ENCODE results near the gene TCF19. TPM values are rescaled to one million over a fixed set of nuclear protein-coding genes. Genes with fewer than 3 reads are reported as not detected.
A peak's percentile ranks its signal among the peaks of the same experiment; 100 is the strongest.

The TCF19 gene
- total RNA-seq, 1 experiment from 2014 or later, result 39.1 TPM

DNA sequence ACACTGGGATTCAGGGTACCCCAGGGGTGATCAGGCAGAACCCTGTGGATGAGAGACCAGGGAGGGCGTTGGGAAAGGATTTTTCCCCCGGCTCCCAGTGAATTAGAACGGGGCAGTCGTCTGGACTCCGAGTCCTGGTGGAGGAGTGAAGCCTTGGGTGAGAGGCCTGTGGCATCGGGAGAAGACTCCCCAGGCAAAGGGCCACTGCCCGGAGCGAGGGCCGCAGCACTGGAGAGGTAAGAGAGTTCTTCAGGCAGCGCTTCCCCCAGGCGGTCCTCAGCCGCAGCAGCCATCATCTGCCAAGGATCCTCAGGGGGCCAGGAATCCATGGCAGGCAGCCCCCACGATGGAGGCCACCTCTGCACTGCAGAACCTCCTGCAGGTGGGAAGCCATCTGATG, 46.7 kb upstream of the TCF19 start:
- intact Hi-C loops (cut with micrococcal nuclease; ENCODE audit: unreplicated experiment), result no loop called here
- BruUV-seq (replicated peaks), result no TSS peak
- ChIA-PET POLR2A (ENCODE audit: low non-redundant PET) (interaction anchor here (0.6 kb wide), 1 partner anchor 18 kb away, joined by 3 read pairs; no protein-coding TSS in a partner anchor), CTCF (no interaction called here)
- Histone ChIP-seq H3K4me3 (ENCODE audit: low read depth, low read length, poor library complexity, severe bottlenecking) (no peak overlapping the region), H3K27ac (ENCODE audit: low read depth, low read length, poor library complexity, severe bottlenecking) (no peak overlapping the region), H3K4me1 (ENCODE audit: insufficient read depth, low read length, poor library complexity, severe bottlenecking) (peaks cover 6% of the 10 kb centered on the region), H3K36me3 (ENCODE audit: insufficient read depth, low read length, poor library complexity, severe bottlenecking) (no peaks in the 10 kb centered on the region), H3K9me3 (ENCODE audit: low read depth, low read length, poor library complexity, severe bottlenecking) (no peaks in the 10 kb centered on the region), H3K27me3 (replicated peaks; ENCODE audit: insufficient read depth, low read depth, low read length, poor library complexity) (no peaks in the 10 kb centered on the region)
- DNase-seq (ENCODE audit: low spot score), result no peak
- TF ChIP-seq, protein P1, sequence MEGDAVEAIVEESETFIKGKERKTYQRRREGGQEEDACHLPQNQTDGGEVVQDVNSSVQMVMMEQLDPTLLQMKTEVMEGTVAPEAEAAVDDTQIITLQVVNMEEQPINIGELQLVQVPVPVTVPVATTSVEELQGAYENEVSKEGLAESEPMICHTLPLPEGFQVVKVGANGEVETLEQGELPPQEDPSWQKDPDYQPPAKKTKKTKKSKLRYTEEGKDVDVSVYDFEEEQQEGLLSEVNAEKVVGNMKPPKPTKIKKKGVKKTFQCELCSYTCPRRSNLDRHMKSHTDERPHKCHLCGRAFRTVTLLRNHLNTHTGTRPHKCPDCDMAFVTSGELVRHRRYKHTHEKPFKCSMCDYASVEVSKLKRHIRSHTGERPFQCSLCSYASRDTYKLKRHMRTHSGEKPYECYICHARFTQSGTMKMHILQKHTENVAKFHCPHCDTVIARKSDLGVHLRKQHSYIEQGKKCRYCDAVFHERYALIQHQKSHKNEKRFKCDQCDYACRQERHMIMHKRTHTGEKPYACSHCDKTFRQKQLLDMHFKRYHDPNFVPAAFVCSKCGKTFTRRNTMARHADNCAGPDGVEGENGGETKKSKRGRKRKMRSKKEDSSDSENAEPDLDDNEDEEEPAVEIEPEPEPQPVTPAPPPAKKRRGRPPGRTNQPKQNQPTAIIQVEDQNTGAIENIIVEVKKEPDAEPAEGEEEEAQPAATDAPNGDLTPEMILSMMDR (conservative IDR thresholded peaks at IDR 0.05; ENCODE audit: low read depth, low read length), result no peak
- no peak for TF ChIP-seq EZH2 (IDR thresholded peaks at IDR 0.05; ENCODE audit: borderline replicate concordance, low read depth, low read length, poor library complexity, severe bottlenecking)

DNA sequence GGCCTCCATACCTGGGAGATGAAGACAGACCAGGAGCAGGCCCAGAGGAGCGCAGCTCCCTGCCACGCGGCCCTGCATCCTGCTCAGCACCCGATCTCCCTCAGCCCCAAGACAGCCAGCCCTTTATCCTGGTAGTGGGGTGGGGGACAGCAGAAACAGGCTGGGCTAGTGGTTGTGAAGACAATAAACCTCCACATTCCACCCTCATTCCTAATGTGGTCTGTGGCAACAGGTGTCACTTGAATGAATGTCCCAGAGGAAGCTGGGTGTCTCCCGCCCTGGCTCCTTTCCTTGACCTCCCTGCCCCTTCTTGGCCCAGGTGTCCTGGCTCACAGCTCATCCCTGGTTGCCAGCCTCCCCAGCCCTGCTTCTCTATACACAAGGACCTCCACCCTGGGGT, 45.9 kb upstream of the TCF19 start, which contains the start of gene C6orf15:
Gene C6orf15, minus strand, starts transcription at position 98 of the 400 bp plus-strand sequence. Its CDS starts 20 bp downstream, at position 78.
- no peak for TF ChIP-seq EZH2 (IDR thresholded peaks at IDR 0.05; ENCODE audit: borderline replicate concordance, low read depth, low read length, poor library complexity, severe bottlenecking)
- TF ChIP-seq, protein P1 (conservative IDR thresholded peaks at IDR 0.05; ENCODE audit: low read depth, low read length), result no peak
- DNase-seq (ENCODE audit: low spot score), result no peak
- ChIA-PET POLR2A (ENCODE audit: low non-redundant PET) (no interaction called here), CTCF (no interaction called here)
- Histone ChIP-seq H3K36me3 (ENCODE audit: insufficient read depth, low read length, poor library complexity, severe bottlenecking) (no peaks in the 10 kb centered on the region), H3K9me3 (ENCODE audit: low read depth, low read length, poor library complexity, severe bottlenecking) (no peaks in the 10 kb centered on the region), H3K27ac (ENCODE audit: low read depth, low read length, poor library complexity, severe bottlenecking) (no peak within 1 kb of the TSS), H3K4me3 (ENCODE audit: low read depth, low read length, poor library complexity, severe bottlenecking) (no peak within 1 kb of the TSS), H3K4me1 (ENCODE audit: insufficient read depth, low read length, poor library complexity, severe bottlenecking) (peaks cover 6% of the 10 kb centered on the region), H3K27me3 (replicated peaks; ENCODE audit: insufficient read depth, low read depth, low read length, poor library complexity) (no peaks in the 10 kb centered on the region)
- intact Hi-C loops (cut with micrococcal nuclease; ENCODE audit: unreplicated experiment), result no loop called here
- no TSS peak for BruUV-seq (replicated peaks)

DNA sequence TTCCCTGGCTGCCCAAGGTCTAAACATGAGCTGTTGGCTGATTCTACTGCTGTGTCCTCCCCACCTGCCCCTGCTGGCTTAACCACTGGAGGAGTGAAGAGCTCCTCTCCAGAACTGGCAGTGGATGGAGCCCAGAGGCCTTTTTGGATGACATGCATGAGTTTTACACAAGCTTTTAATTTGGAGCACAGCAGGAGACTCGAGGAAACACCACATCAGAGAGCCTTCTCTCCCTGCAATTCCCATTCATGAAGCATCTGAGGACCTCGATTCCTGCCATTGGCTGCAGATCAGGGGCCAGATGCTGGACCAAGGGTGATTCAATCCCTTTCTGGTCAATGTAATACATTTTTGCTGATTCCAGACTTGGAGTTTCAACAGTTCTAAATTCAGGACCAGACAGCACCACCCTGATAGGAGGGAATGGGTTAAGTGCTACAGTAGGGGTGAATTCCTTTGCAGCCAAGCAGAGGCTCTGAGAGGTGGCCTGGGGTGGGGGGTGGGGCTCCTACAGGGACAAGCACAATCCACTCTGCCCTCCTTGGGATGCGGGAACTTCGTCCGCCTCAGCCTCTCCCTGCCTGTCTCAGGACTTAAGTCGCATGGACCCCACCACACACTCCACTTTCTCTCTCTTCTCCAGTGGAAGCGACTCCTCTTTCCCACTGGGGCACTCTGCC, 44.4 kb upstream of the TCF19 start:
- ChIA-PET POLR2A (ENCODE audit: low non-redundant PET) (no interaction called here), CTCF (no interaction called here)
- TF ChIP-seq EZH2 (IDR thresholded peaks at IDR 0.05; ENCODE audit: borderline replicate concordance, low read depth, low read length, poor library complexity, severe bottlenecking), result no peak
- H3K9me3 ChIP-seq (ENCODE audit: low read depth, low read length, poor library complexity, severe bottlenecking), result no peaks in the 10 kb centered on the region
- H3K27ac ChIP-seq (ENCODE audit: low read depth, low read length, poor library complexity, severe bottlenecking), result no peak overlapping the region
- peaks cover 6% of the 10 kb centered on the region for H3K4me1 ChIP-seq (ENCODE audit: insufficient read depth, low read length, poor library complexity, severe bottlenecking)
- no peaks in the 10 kb centered on the region for H3K27me3 ChIP-seq (replicated peaks; ENCODE audit: insufficient read depth, low read depth, low read length, poor library complexity)
- H3K4me3 ChIP-seq (ENCODE audit: low read depth, low read length, poor library complexity, severe bottlenecking), result no peak overlapping the region
- no peaks in the 10 kb centered on the region for H3K36me3 ChIP-seq (ENCODE audit: insufficient read depth, low read length, poor library complexity, severe bottlenecking)
- DNase-seq (ENCODE audit: low spot score), result peak; percentile 41
- BruUV-seq (replicated peaks), result no TSS peak
- intact Hi-C loops (cut with micrococcal nuclease; ENCODE audit: unreplicated experiment), result no loop called here

DNA sequence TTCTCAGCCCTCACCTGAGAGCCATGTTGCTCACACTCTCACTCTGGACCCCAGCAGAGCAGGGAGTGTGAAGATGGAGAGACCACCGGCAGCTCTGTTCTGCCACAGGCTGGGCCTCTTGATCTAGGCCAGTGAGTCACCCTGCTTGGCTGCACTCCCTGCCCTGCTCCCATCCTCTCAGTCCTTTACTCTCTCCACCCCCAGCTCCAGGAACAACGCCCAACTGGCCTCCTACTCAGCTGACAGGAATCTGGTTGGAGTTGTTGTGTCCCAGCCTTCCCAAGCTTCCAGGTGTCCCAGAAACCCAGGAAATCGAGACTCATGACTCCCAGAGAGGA, 43.9 kb upstream of the TCF19 start, which contains the start of gene PSORS1C1:
Gene PSORS1C1, plus strand, starts transcription at position 260 of the 338 bp plus-strand sequence. CDS start 14,833 bp downstream, outside the sequence.
- POLR2A ChIA-PET (ENCODE audit: low non-redundant PET), result no interaction called here
- Histone ChIP-seq H3K4me1 (ENCODE audit: insufficient read depth, low read length, poor library complexity, severe bottlenecking) (peaks cover 6% of the 10 kb centered on the region), H3K9me3 (ENCODE audit: low read depth, low read length, poor library complexity, severe bottlenecking) (no peaks in the 10 kb centered on the region), H3K27ac (ENCODE audit: low read depth, low read length, poor library complexity, severe bottlenecking) (no peak within 1 kb of the TSS), H3K4me3 (ENCODE audit: low read depth, low read length, poor library complexity, severe bottlenecking) (no peak within 1 kb of the TSS), H3K27me3 (replicated peaks; ENCODE audit: insufficient read depth, low read depth, low read length, poor library complexity) (no peaks in the 10 kb centered on the region), H3K36me3 (ENCODE audit: insufficient read depth, low read length, poor library complexity, severe bottlenecking) (no peaks in the 10 kb centered on the region)
- intact Hi-C loops (cut with micrococcal nuclease; ENCODE audit: unreplicated experiment), result no loop called here
- BruUV-seq (replicated peaks), result no TSS peak
- TF ChIP-seq, protein P1 (conservative IDR thresholded peaks at IDR 0.05; ENCODE audit: low read depth, low read length), result no peak
- no peak for TF ChIP-seq EZH2 (IDR thresholded peaks at IDR 0.05; ENCODE audit: borderline replicate concordance, low read depth, low read length, poor library complexity, severe bottlenecking)
- no peak for DNase-seq (ENCODE audit: low spot score)
- CTCF ChIA-PET, result no interaction called here

Data from A673 (cell line).